ENCODE data around the gene LRMDA. TPM values are rescaled to one million over a fixed set of nuclear protein-coding genes. Genes with fewer than 3 reads are reported as not detected.

The LRMDA gene
- total RNA-seq, 2 experiments from 2014 or later: not detected

DNA sequence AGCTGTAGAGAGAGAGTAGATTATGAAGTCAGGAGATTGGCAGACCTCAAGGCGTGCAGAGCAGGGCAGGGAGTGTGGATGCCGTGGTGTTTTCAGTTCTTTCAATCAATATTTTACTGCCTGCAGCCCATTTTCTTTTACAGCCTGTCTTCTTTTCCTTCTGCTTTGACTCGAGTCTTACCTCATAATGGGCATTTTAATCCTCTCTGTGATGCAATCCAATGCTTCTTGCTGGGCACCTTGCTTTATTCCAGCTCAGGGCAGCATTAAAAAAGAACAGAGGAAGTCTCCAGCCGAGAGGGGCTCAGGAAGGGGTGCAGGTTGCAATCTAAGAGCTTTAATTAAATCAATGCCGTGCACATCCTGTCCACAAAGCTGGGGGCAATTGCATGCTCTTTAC, 839.0 kb downstream of the LRMDA start:
- no peaks in the 10 kb centered on the region for H3K36me3 Mint-ChIP-seq (ENCODE audit: low read depth)
- POLR2A ChIA-PET: no interaction called here
- no peak overlapping the region for H3K4me3 Mint-ChIP-seq
- no peaks in the 10 kb centered on the region for H3K4me1 Mint-ChIP-seq (ENCODE audit: low read depth)
- Histone ChIP-seq H3K27ac (ENCODE audit: low read depth in 1 of 2, low read length in 2 of 2) (no peak overlapping the region), H3K4me1 (ENCODE audit: insufficient read depth, low read length) (no peaks in the 10 kb centered on the region), H3K36me3 (ENCODE audit: insufficient read depth, low read length) (no peaks in the 10 kb centered on the region), H3K9me3 (ENCODE audit: control insufficient read depth in 1 of 2, insufficient read depth in 1 of 2, low read length in 2 of 2) (peaks cover 0 to 6% of the 10 kb centered on the region in 2 experiments), H3K4me3 (ENCODE audit: low read length) (no peak overlapping the region), H3K27me3 (ENCODE audit: control insufficient read depth in 1 of 2, insufficient read depth in 2 of 2, low read length in 2 of 2) (no peaks in the 10 kb centered on the region)
- intact Hi-C loops (cut with DNase I, micrococcal nuclease): no loop called here
- DNase-seq: no peak
- H3K27ac Mint-ChIP-seq: no peak overlapping the region
- ATAC-seq (ENCODE audit: poor library complexity): no peak
- CTCF ChIA-PET: no interaction called here
- TF ChIP-seq, protein P1, sequence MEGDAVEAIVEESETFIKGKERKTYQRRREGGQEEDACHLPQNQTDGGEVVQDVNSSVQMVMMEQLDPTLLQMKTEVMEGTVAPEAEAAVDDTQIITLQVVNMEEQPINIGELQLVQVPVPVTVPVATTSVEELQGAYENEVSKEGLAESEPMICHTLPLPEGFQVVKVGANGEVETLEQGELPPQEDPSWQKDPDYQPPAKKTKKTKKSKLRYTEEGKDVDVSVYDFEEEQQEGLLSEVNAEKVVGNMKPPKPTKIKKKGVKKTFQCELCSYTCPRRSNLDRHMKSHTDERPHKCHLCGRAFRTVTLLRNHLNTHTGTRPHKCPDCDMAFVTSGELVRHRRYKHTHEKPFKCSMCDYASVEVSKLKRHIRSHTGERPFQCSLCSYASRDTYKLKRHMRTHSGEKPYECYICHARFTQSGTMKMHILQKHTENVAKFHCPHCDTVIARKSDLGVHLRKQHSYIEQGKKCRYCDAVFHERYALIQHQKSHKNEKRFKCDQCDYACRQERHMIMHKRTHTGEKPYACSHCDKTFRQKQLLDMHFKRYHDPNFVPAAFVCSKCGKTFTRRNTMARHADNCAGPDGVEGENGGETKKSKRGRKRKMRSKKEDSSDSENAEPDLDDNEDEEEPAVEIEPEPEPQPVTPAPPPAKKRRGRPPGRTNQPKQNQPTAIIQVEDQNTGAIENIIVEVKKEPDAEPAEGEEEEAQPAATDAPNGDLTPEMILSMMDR (IDR thresholded peaks at IDR 0.05): no peak
- H3K9me3 Mint-ChIP-seq: peaks cover 9% of the 10 kb centered on the region
- H3K27me3 Mint-ChIP-seq: no peaks in the 10 kb centered on the region

DNA sequence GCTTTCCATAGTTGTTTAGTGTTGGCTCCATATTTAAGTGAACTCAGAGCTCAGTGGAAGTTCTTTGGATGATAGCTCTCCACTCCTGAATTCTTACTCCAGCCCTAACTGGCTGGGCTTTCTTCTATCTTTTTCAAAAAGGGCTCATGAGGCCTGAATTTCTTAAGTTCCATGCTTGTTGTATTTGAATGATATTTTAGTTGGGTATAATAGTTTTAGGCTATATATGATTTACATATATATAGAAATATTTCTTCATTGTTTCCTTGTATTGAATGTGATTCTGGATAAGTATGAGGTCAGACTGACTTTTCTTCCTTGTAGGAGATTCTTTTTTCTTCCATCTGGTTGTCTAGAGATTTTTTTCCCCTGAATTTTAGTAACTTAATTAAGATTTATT, 843.5 kb downstream of the LRMDA start:
- TF ChIP-seq, protein P1 (IDR thresholded peaks at IDR 0.05): no peak
- peaks cover 0 to 10% of the 10 kb centered on the region in 2 experiments for H3K9me3 ChIP-seq (ENCODE audit: control insufficient read depth in 1 of 2, insufficient read depth in 1 of 2, low read length in 2 of 2)
- intact Hi-C loops (cut with DNase I, micrococcal nuclease): no loop called here
- Mint-ChIP-seq H3K27me3 (no peaks in the 10 kb centered on the region), H3K27ac (no peak overlapping the region), H3K9me3 (peaks cover 12% of the 10 kb centered on the region), H3K4me1 (ENCODE audit: low read depth) (no peaks in the 10 kb centered on the region), H3K36me3 (ENCODE audit: low read depth) (no peaks in the 10 kb centered on the region), H3K4me3 (no peak overlapping the region)
- no peak overlapping the region for H3K4me3 ChIP-seq (ENCODE audit: low read length)
- H3K27me3 ChIP-seq (ENCODE audit: control insufficient read depth in 1 of 2, insufficient read depth in 2 of 2, low read length in 2 of 2): no peaks in the 10 kb centered on the region
- CTCF ChIA-PET: no interaction called here
- POLR2A ChIA-PET: no interaction called here
- no peaks in the 10 kb centered on the region for H3K4me1 ChIP-seq (ENCODE audit: insufficient read depth, low read length)
- H3K36me3 ChIP-seq (ENCODE audit: insufficient read depth, low read length): no peaks in the 10 kb centered on the region
- no peak for ATAC-seq (ENCODE audit: poor library complexity)
- DNase-seq: no peak
- no peak overlapping the region for H3K27ac ChIP-seq (ENCODE audit: low read depth in 1 of 2, low read length in 2 of 2)

DNA sequence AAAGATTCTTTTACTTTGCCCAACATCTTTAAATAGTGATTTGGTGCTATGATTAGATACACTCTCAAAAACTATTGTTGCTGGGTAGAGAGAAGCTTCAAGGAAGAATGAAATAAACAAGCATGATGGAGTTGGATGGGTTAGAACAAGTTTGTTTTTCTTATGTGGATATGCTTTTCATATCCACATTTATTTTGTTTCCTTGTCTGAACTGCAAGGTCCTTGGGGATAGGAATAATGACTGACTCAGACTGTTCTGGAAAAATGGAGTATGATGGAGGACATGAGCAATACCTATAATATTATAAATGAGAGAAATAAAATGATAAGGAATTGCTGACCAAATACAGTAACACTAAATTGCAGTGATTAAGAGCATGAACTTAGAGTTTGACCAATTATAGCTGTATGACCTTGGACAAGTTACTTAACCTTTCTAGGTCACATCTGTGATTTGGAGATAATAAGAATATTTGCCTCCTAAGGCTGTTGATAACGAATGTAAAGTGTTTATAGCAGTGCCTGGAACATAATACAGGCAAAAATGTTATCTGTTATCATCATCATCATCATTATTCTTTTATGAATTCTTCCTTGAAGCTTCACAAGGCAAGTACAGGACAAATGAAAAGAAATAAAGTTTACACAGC, 847.5 kb downstream of the LRMDA start:
- Mint-ChIP-seq H3K4me1 (ENCODE audit: low read depth) (no peaks in the 10 kb centered on the region), H3K27me3 (no peaks in the 10 kb centered on the region), H3K36me3 (ENCODE audit: low read depth) (no peaks in the 10 kb centered on the region), H3K27ac (no peak overlapping the region), H3K4me3 (no peak overlapping the region), H3K9me3 (peaks cover 12% of the 10 kb centered on the region)
- no peaks in the 10 kb centered on the region for H3K4me1 ChIP-seq (ENCODE audit: insufficient read depth, low read length)
- H3K27ac ChIP-seq (ENCODE audit: low read depth in 1 of 2, low read length in 2 of 2): no peak overlapping the region
- CTCF ChIA-PET: no interaction called here
- POLR2A ChIA-PET: no interaction called here
- peaks cover 0 to 10% of the 10 kb centered on the region in 2 experiments for H3K9me3 ChIP-seq (ENCODE audit: control insufficient read depth in 1 of 2, insufficient read depth in 1 of 2, low read length in 2 of 2)
- no peak overlapping the region for H3K4me3 ChIP-seq (ENCODE audit: low read length)
- no peaks in the 10 kb centered on the region for H3K27me3 ChIP-seq (ENCODE audit: control insufficient read depth in 1 of 2, insufficient read depth in 2 of 2, low read length in 2 of 2)
- DNase-seq: no peak
- intact Hi-C loops (cut with DNase I, micrococcal nuclease): no loop called here
- no peak for ATAC-seq (ENCODE audit: poor library complexity)
- TF ChIP-seq, protein P1 (IDR thresholded peaks at IDR 0.05): no peak
- no peaks in the 10 kb centered on the region for H3K36me3 ChIP-seq (ENCODE audit: insufficient read depth, low read length)
